ENCODE measurements around the gene MBD2.
"Not testable (repeated sequence)": the region's sequence is repeated elsewhere in the genome, so short reads cannot be mapped to it uniquely, and the experiment has no call there.

Gene MBD2

DNA sequence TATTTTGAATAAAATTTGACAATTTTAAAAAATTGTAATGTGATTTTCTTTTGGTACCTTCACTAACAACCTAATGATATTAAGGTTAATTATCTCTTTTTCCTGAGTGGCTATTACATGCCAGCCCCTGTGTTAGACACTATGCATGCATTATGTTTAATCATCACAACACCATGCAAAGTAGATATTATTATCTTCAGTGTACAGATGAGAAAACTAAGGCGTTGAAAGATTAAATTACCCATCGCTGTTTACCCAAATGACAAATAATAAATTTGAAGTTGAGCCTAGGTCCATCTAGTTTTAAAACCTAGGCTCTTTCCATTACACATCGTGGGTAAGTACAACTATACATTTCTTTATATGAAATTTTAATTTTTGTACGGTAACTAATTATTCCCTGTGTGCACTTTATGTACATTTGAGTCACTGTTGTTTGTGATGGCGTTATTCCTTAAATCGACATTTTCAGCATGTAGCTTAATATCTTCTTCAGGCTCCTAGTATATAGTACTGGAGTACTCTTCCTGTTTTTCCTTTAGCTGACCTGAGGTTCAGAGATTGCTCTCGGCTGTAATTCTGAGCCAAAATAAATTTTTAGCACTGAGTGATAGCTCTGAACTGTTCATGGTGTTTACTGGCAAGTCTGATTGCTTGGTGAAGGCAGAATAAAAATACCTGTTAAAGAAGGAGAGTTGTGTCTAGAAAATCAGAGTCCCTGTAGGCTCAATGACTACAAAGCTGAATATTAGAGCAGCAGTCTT is 13.9 kb upstream of the MBD2 start:
- in situ Hi-C loops (cut with HindIII; ENCODE audit: low sequenced_read_pairs), result no loop called here

DNA sequence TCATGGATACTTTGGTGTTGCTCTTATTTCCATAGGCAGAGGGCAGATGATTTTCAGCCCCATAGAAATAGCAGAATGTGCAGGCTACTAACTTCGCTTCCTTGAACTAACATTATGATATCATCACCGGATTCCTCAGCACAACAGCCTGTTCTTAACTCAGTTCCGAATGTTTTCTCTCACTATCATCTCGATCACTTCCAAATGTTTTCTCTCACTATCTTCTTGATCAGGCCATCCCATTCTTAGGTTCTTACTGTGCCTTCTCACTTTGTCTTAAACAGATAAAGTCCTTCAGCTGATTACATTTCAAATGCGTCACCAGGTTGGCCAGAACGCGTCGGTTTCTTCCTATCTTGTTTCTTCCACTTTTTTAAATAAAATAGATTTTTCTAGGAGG is 11.4 kb upstream of the MBD2 start:
- in situ Hi-C loops (cut with HindIII; ENCODE audit: low sequenced_read_pairs), result no loop called here

DNA sequence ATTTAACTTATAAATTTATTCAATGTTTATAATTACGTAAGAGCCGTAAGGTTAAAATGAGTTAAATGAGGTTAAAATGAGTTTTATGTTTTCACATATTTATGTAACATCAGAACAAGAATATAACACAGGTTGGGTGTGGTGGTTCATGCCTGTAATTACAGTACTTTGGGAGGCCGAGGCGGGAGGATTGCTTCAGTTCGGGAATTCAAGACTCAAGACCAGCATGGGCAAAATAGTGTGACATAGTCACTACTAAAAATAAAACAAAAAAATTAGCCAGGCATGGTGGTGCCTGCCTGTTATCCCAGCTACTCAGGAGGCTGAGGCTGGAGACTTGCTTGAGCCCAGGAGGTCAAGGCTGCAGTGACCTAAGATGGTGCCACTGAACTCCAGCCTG is 9.3 kb upstream of the MBD2 start:
- in situ Hi-C loops (cut with HindIII; ENCODE audit: low sequenced_read_pairs), result no loop called here

DNA sequence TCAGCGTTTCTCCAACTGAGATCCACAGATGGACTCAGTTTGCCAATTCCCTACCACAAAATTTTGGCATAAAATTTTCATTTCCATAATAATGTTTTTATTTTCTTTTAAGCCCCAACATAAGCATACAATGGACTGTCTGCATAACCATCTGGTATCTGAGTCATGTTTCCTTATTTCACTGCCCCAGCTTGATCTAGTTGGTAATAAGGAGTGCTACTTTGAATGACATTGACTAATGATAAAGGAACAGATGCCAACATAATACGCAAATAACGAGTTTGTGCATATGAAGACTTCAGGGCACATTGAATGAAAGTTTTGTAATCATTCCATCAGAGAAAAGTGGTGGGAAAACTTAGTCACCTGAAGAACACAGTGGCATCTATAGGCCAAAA is 8.8 kb upstream of the MBD2 start:
- in situ Hi-C loops (cut with HindIII; ENCODE audit: low sequenced_read_pairs), result no loop called here

DNA sequence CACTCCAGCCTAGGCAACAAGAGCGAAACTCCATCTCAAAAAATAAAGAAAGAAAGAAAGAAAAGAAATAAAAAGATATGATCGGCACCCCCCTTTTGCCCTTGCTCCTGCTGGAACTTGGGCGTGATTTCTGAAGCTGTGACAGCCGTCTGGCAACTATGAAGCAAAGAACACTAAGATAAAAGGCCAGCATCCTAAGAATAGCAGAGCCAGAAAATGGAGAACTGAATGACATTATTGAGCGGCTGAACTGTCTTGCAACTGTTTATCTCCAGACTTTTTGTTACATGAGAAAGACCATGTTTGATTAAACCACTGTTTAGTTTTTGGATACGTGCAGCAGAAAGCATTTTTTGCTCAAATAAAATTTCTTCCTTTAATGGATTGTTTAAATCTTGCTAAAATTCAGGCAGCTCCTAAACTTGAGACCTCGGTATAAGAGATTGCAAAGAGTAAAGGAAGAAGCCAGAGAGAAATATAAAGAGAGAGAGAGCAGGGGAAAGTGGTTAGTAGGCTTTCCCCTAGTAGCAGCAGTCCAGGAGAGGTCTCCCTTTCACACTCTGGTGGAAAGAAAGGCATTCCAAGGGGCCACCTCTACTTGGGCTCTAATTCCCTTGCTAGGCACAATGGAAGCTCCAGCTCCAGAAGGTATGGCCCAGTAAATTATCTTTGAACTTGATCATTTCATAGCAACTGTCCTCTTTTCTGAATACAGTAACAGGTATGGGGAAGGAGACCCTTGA is 8.2 kb upstream of the MBD2 start:
- in situ Hi-C loops (cut with HindIII; ENCODE audit: low sequenced_read_pairs), result no loop called here

DNA sequence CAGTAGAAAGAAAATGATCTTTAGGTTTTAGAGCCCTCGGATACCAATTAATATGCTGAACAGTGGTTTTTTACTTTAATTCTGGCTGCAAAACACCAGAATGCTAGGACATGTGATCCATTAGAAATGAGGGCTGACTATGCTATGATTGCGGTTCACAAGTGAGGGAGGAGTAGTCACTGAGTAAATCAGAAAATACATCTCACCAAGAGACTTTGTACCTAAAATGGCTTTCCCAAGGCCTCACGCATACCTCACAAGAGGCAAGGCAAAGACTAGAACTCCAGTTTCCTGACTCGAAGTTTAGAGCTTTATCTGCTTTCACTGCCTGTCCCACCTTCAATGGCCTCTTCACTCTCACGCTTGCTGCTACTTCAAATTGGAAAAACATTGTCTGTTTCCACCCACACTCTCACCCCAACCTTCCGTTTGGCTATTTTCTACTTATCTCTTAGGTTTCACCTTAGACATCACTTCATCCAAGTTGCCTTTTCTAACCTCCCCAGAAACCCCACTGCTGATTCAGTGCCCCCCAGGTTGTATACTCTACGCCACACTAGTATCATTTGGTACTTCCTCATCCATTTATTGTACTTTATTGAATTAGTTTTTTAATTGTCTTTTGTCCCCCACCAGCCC is 5.1 kb upstream of the MBD2 start:
- in situ Hi-C loops (cut with HindIII; ENCODE audit: low sequenced_read_pairs), result no loop called here

DNA sequence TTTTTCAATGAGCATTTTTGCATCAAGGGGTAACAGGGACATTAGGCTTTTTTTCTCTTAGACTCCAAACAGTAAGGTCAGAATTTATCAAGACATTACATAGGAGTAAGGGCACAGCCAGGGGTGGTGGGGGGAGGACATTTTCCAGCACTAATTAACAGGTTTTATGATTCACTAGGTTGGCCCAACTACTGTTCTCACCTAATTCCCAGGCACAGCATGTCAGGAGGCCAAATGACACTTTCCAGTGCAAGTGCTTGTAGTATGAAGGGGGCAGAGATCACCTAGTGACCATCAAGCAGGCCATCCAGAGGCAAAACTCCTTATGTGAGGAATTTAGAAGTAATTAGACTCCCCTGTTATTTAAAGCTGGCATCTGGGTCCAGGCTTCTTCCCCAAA is 3.9 kb upstream of the MBD2 start:
- in situ Hi-C loops (cut with HindIII; ENCODE audit: low sequenced_read_pairs), result no loop called here

DNA sequence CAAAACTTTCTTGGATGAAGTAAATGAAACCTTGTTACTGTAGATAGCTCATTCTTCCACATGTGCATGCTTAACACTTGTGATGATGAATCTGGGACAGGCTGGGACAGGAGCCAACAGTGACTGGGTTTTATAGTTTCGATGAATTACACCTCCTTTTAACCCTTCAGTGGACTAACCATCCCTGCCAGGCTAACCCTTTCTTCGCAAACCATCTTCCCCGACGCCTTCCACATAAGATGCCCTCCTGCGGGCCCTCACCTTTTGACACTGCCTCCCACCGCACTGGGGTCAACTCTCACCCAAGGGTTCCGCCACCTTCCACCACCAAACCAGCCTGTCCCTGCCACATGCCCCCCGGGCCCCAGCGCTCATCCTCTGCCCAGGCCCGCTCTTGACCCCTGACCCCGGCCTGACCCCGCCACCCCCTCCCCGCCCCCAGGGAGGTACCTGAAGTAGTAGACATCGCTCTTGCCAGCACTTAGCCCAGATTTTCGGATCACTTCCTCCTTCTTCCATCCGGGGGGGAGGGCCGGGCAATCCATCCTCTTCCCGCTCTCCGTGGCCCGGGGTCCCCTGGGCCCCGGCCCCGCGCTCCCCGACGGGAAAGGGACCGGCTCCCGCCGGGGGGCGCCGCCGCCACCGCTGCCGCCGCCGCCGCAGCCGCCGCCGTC is 764 bp downstream of the MBD2 start:
- in situ Hi-C loops (cut with HindIII; ENCODE audit: low sequenced_read_pairs), result no loop called here

DNA sequence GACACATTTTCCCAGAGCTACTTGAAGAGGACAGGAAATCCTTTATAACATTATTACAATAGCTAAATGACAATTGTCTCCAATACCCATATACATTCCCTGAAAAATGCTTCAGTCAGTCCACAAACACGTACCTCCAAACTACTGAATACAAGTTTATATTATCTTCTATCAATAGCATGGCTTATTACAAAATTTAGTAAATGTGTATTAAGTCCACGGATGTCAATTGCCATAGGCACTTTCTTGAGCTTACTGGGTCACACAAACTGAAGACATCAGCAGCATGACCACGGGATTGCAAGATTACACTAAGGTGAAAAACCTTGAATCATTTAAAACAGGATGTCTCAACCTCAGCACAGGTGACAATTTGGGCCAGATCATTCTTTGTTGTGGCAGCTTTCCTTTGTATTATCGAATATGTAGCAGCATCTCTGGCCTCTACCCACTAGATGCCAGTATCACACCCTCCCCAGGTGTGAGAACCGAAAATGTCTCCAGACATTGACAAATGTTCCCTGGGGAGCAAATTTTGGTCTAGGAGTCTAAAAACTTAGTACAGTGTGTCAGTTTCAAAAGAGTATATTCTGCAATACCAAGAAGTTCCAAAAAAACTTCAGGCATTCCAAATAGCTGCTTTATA is 1.4 kb downstream of the MBD2 start:
- in situ Hi-C loops (cut with HindIII; ENCODE audit: low sequenced_read_pairs), result no loop called here

DNA sequence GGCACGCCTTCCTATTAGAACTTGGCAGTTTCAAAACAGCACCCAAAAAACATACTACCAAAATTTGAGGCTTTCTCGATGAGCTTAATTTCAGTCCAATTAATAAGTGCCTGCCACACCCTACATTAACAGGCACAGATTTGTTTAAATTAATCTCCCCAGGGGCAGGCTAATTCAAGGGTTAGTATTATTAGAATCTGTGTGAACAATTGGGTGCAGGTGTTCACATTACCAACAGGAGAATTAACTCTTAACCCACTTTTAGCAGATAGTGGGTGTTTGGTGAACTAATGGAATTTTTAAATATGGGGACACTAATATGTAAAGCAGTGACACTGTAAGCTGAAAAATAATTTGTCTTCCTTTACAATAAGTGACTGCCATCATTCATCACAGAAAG is 4.1 kb downstream of the MBD2 start:
- in situ Hi-C loops (cut with HindIII; ENCODE audit: low sequenced_read_pairs), result no loop called here

DNA sequence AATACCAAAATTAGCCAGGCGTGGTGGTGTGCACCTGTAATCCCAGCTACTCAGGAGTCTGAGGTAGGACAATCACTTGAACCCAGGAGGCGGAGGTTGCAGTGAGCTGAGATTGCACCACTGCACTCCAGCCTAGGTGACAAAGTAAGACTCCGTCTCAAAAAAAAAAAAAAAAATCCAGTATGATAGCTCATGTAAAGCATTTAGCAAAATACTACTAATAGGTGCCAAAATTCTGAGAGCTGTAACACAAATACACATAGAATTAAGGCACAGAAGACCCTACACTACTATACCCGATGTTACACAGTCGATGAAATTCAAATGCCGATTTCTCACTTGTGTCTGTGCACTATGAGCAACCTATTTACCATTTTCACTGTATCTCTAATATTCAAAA is 5.7 kb downstream of the MBD2 start:
- in situ Hi-C loops (cut with HindIII; ENCODE audit: low sequenced_read_pairs), result not testable (repeated sequence)

DNA sequence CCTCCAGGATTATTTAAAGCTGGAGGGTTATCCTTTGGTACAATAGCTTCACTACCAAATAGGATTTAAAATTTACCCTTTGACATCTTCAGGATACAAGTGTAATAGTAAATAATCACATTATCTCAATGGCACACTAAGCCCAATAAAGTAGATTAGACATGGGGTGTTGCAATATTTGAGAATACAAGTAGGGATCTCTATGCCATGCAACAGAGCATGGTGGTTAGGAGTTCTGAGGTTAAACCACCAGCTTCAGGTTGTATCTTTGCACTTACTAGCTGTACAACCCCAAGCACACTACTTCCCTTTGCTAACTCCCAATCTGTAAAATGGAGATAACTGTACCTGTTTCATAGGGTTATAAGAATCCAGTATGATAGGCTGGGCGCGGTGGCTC is 6.2 kb downstream of the MBD2 start:
- in situ Hi-C loops (cut with HindIII; ENCODE audit: low sequenced_read_pairs), result no loop called here

DNA sequence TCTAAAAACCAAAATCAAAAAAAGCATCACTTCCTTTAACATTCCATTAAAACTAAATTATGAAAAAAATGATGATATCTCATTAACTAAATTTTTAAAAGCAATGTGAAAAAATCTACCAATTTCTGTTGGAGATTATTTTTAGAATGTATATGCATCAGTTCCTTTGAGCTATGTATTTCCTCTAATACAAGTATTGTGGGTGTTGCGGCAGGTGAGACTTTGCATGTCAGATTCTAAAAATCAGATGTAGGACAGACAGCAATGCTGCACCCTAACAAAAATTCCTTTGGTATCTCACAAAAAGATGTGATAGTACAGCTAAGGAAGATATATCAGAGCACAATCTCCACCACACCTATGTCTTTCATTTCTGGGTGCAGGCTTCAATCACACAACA is 6.8 kb downstream of the MBD2 start:
- in situ Hi-C loops (cut with HindIII; ENCODE audit: low sequenced_read_pairs), result no loop called here

DNA sequence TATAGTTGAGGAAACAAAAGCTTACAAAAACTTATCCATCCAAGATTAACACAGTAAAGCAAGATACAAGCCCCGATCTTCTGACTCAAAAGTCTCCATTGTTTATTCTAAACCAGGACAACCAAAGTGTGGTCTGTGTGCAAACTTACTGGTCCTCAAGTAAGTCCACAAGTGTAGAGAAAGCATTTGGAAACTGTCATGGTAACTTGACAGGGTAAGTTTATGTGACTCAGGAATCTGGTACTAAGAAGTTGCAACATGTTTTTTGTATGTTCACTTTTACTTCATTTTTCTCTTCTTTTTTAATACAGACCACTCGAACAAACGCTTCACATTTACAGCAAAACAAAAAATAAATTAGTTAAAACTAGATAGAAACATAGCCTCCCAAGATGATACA is 9.4 kb downstream of the MBD2 start:
- in situ Hi-C loops (cut with HindIII; ENCODE audit: low sequenced_read_pairs), result no loop called here

DNA sequence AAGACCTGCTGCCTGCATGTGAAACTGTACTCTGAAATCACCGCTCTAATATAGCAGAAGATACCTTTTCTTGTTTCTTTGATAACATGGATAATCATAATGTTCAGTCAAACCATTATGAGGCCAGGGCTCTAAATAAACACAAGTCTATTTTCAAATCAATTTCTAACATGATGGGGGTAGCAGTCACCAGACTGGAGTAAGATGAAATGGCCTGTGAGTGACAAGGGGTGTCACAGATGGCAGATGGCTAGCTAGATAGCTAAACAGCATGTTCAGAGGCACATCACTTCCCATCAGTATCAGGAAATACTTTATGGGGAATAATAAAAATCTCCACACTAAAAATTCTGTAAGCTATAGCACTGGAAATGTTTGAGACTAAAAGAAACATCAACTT is 14.0 kb downstream of the MBD2 start:
- in situ Hi-C loops (cut with HindIII; ENCODE audit: low sequenced_read_pairs), result no loop called here

DNA sequence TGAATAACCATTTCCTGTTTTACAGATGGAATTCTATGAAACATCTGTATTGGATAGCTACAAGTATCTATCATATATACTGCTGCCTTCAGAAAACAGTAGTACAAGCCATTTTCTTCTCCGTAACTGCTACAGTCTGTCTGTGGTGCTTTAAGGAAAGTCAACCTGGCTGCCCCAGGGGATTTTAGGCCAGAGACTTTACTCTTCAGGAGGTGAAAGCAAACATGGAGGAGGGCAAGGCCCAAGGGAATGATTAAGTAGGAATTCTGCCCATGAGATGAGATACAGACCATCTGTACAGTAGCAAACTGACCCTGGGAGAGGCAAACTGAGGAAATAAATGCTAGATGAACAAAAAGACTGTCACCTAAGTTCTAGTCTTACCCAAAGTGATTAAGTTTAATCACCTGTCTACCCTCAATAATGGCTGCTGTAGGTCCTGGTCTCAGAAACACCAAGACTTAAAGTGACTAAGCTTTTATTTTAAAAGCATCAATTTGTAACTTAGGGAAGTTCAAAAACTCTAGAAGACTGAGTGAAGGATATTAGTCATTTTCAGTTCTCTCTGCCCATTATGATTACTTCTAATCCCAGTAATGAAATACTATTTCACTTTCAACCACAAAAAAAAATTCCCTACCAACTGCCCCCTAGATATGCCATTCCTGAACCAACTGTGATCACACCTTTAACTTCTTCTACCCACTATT is 14.8 kb downstream of the MBD2 start:
- in situ Hi-C loops (cut with HindIII; ENCODE audit: low sequenced_read_pairs), result no loop called here

DNA sequence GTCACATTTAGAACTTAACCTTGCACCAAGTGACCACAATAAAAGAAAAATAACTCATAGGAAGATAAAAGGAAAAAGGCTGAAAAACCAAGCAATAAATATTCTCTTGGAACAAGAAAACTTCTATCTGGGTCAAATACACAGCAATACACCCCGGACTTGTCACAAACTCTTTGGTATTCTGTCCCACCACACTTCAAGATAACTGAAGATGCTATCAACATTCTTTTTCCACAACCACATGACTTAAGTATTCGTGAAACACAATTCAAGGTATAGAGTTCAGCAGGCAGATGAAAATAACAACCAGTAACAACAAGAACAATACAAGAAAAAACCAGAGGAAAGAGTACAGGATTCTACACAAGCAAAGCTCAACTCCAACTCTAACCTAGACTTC is 18.0 kb downstream of the MBD2 start:
- in situ Hi-C loops (cut with HindIII; ENCODE audit: low sequenced_read_pairs), result no loop called here

DNA sequence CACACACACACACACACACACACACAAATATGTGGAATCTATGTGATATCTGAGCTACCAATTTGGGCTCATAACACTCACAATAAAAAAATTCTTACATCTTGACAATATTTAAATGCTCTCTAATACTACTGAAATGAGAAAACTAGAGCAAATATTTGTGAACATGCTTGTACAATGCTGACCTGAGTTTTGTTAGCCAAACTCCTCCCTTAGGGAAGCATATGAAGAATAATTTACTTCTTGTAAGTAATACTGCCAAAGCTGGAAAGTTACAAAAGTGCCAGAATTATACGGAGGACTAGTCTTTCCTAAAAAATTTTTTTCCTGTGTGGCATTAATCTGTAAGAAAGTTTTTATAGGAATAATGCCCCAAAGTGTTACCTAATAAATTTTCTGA is 18.5 kb downstream of the MBD2 start:
- in situ Hi-C loops (cut with HindIII; ENCODE audit: low sequenced_read_pairs), result no loop called here

DNA sequence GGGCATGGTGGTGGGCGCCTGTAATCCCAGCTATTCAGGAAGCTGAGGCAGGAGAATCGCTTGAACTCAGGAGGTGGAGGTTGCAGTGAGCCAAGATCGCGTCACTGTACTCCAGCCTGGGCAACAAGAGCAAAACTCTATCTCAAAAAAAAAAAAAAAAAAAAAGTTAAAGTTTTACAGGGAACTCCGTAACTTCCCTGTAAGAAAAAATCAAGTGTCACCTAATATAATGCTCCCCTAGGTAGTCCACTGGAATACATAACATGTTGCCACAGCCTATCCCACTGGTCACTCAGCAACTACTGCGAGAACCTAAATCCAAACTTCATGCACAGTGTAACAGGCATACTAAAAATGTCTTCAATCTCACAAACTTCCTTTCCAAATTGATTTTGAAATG is 19.0 kb downstream of the MBD2 start:
- in situ Hi-C loops (cut with HindIII; ENCODE audit: low sequenced_read_pairs), result not testable (repeated sequence)

DNA sequence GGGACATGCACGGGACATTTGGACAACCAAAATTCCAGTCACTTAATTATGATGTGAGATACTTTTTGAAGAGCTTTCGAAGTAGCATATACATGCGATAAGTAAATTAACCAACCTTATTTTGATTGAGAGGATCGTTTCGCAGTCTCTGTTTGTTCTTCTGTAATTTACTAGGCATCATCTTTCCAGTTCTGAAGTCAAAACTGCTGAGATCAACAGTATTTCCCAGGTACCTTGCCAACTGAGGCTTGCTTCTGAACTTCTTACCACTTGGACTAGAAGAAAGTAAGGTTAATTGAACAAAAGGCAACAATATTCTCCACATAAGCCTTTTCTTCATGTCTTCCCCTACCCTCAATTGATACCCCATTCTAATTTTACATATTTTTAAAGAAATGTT is 19.6 kb downstream of the MBD2 start:
- in situ Hi-C loops (cut with HindIII; ENCODE audit: low sequenced_read_pairs), result no loop called here

DNA sequence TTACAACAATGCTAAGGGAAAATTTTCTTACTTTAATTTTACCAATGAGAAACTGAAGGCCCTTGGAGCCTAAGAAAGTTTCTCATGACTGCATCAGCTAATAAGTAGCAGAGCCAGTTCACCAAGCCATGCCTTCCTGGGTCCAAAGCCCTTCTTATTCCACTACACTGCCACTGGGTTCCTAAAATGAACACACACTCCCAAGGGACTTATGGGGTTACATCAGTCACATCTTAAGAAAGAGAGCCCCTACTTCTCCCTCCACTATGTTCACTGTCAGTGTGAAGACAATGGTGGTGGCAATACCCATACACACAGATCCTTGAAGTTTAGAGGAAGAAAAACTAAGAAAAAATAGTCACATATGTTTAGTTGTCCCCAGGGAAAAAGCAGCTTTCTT is 20.6 kb downstream of the MBD2 start:
- in situ Hi-C loops (cut with HindIII; ENCODE audit: low sequenced_read_pairs), result no loop called here

Measured in DLD1 (cell line).